ENCODE measurements around the gene SLC35G1.

Gene SLC35G1

DNA sequence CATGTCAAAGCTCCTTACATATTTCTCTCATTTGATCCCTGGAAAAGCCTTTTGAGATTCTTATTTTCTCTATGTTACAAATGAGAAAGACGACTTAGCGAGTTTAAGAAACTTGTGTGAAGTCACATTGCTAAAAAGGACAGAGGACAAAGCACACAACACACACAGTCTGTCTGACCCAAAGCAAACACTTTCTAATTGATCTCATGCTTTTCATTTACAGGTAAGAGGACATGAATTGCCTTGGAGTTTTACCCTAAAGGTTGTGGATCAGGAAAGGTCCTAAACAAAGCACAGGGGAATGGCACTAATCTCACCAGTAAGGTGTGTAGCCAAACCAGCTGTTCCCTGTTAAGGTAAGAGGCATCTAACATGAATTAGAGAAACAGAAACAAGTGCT, 18.7 kb downstream of the SLC35G1 start:
- H3K27me3 Mint-ChIP-seq = no peaks in the 10 kb centered on the region
- H3K4me3 Mint-ChIP-seq = no peak overlapping the region
- no peak overlapping the region for H3K27ac Mint-ChIP-seq
- peaks cover 24% of the 10 kb centered on the region for H3K36me3 Mint-ChIP-seq (ENCODE audit: low read depth)
- no peaks in the 10 kb centered on the region for H3K9me3 Mint-ChIP-seq
- no peaks in the 10 kb centered on the region for H3K4me1 Mint-ChIP-seq (ENCODE audit: low read depth)

DNA sequence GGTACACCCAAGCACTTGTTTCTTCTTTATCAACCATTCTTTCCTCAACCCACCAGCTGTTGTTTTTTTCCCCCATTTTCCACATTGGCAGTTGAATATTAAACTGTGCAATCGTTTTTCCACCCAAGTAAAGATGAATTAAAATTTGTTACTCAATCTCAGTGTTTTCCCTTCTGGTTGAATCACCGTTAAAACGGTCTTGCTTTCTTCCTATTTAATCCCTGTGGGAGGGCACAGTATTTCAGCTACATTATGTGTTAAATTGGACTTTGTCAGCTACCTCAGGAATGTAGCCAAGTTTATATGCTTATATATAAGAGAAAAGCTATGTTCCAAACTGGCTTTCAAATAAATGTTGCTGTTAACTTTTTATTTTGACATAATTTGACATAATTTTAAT, 19.9 kb downstream of the SLC35G1 start:
- Mint-ChIP-seq H3K27ac (no peak overlapping the region), H3K27me3 (no peaks in the 10 kb centered on the region), H3K36me3 (ENCODE audit: low read depth) (peaks cover 12% of the 10 kb centered on the region), H3K9me3 (no peaks in the 10 kb centered on the region), H3K4me1 (ENCODE audit: low read depth) (no peaks in the 10 kb centered on the region), H3K4me3 (no peak overlapping the region)

DNA sequence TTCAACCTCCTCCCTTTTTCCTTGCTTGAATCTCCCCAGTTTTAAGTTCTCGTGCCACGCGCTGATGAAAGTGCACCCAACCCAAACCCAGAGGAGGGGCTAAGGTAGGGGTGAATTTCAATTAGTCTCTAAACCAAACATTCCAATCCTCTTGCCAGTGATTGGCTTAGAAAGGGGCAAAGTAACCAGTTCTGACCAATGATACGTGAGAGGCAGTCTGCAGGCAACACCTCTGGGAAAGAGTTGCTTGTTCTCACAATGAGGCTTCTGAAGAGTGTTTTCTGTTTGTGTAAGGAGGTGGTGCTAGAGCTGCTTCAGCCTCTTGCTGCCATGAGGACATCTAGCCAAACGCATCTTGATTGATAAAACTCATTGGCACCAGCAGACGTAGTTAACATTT, 21.8 kb downstream of the SLC35G1 start:
- no peaks in the 10 kb centered on the region for H3K4me1 Mint-ChIP-seq (ENCODE audit: low read depth)
- H3K36me3 Mint-ChIP-seq (ENCODE audit: low read depth) = peaks cover 6% of the 10 kb centered on the region
- H3K27ac Mint-ChIP-seq = no peak overlapping the region
- no peaks in the 10 kb centered on the region for H3K9me3 Mint-ChIP-seq
- no peak overlapping the region for H3K4me3 Mint-ChIP-seq
- no peaks in the 10 kb centered on the region for H3K27me3 Mint-ChIP-seq

DNA sequence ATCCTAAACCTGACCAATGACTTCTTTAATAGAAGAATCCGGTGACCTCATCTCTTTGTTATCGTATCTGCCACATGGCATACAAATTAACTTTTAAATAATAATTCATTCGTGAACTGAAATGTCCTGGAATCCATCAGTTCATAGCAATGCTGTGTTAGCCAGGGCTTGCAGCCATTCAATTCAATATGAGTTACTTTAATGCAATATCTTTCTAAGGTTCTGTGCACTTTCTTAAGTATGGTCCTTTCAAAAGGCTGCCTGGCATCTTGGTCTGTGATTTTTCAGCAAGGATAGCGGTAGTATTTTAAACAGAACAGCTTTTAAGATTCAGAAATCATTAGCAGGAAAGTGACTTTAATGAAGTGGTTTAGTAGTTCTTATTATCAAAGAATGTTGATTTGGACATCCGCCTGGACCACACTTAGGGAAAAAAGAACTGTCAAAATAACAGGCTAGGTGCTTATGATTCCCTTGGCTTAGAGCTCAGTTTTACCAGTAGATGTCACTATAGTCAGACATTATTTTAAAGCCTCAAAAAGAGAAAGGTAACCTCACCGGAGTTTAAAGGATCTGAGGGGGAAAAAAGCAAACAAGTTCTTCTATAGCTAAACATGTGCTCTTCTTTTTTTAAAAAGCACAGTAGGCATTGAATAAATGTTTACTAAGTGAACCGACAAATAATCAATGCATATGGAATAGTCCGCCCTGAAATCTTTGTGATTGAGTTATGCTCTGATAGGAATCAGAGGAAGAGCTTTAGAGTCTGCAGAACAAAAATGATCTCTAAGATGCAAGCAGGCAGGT, 22.7 kb downstream of the SLC35G1 start:
- Mint-ChIP-seq H3K4me1 (ENCODE audit: low read depth) (no peaks in the 10 kb centered on the region), H3K27ac (no peak overlapping the region)

DNA sequence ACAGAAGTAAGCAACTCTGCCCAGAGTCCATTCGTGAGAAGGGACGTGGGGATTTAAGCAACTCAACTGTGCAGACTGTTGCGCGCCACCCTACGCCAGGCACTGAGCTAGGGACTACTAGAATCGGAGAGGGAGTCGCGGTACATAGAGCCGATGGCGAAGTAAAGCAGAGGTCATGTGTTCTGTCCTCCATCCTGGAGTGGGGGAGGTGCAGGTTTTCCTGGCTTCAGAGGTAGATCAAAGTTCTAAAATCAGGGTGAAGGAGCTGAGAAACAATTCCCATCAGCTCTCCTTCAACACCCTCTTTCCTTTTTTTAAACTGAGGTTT, 23.2 kb downstream of the SLC35G1 start:
- no peak overlapping the region for H3K27ac Mint-ChIP-seq
- no peak overlapping the region for H3K4me3 Mint-ChIP-seq
- no peaks in the 10 kb centered on the region for H3K9me3 Mint-ChIP-seq
- no peaks in the 10 kb centered on the region for H3K4me1 Mint-ChIP-seq (ENCODE audit: low read depth)
- no peaks in the 10 kb centered on the region for H3K27me3 Mint-ChIP-seq
- H3K36me3 Mint-ChIP-seq (ENCODE audit: low read depth) = peaks cover 6% of the 10 kb centered on the region

More for the DNA sequence above, 22.7 kb downstream of the SLC35G1 start:
- H3K9me3 Mint-ChIP-seq = no peaks in the 10 kb centered on the region
- H3K36me3 Mint-ChIP-seq (ENCODE audit: low read depth) = peaks cover 6% of the 10 kb centered on the region
- H3K27me3 Mint-ChIP-seq = no peaks in the 10 kb centered on the region
- H3K4me3 Mint-ChIP-seq = no peak overlapping the region

DNA sequence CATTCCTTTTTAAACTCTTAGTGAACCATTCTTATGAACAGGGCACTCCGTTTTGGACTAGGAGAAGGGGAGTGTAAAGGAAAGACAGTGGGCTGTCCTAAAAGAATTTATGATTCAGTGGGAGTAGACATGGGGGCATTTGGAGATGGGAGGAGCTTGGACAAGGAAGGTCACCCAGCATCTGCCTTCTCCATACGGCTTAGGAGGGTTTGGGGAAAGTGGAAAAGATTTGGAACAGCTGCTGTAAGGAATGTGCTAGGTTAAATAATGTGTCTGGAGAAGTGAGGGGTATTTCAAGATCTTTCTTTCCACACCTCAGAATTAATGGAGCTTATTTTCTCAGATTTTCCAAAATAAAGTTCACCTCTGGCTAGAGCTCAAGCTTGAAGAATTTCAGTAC, 24.0 kb downstream of the SLC35G1 start:
- Mint-ChIP-seq H3K36me3 (ENCODE audit: low read depth) (peaks cover 2% of the 10 kb centered on the region), H3K9me3 (no peaks in the 10 kb centered on the region), H3K27ac (no peak overlapping the region), H3K4me1 (ENCODE audit: low read depth) (no peaks in the 10 kb centered on the region), H3K27me3 (no peaks in the 10 kb centered on the region), H3K4me3 (no peak overlapping the region)

DNA sequence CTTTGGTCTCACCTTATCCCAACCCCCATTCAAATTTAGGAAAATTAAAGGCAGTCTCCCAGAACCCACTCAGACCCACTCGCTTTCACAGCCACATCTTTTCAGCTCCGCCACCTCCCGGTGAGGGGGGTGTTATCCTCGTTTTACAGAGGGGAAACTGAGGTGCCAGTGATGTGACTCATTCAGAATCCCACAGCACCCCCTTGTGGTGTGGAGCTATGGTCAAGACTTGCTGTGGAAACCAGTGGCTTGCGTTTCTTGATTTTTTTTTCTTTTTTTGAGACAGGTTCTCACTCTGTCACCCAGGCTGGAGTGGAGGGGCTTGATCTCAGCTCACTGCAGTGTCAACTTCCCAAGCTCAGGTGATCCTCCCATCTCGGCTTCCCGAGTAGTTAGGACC, 27.6 kb downstream of the SLC35G1 start:
- Mint-ChIP-seq H3K27me3 (no peaks in the 10 kb centered on the region), H3K4me1 (ENCODE audit: low read depth) (no peaks in the 10 kb centered on the region), H3K27ac (no peak overlapping the region), H3K9me3 (no peaks in the 10 kb centered on the region), H3K36me3 (ENCODE audit: low read depth) (peaks cover 8% of the 10 kb centered on the region), H3K4me3 (no peak overlapping the region)

DNA sequence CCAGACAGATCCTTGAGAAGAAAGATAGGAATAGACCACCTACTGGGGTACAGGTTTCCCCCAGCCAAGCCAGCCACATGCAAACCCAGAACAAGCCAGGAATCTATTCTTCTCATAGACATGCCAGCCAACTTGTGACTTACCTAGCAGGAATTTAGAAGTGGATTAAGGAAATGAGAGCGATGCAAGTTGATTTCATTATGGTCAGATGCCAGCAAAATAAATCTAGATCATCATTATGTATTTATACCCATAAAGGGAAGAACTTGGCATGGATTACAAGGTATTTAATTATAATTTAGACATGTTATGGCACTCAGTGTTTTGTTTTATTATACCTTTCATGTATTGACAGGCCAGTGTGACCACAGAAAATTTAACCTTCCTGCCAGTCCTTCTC, 32.8 kb downstream of the SLC35G1 start:
- Mint-ChIP-seq H3K4me1 (ENCODE audit: low read depth) (no peaks in the 10 kb centered on the region), H3K9me3 (peaks cover 14% of the 10 kb centered on the region), H3K27me3 (peaks cover 6% of the 10 kb centered on the region), H3K27ac (no peak overlapping the region), H3K4me3 (no peak overlapping the region), H3K36me3 (ENCODE audit: low read depth) (peaks cover 8% of the 10 kb centered on the region)

DNA sequence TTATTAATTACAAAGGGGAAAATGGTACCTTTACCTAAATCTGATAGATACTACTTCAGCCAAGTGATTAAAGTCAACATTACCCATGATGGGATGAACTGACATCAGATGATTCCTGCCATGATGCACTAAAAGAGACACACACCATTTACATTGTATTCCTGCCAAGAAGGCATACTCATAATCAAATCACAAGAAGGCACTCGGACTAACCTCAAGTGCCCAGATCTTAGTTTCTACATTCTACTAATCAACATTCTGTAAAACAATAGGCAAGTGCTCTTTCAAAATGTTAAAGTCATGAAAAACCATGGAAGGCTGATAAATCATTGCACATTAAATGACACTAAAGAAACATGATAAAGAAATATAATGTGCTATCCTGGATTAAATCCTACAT, 44.4 kb downstream of the SLC35G1 start:
- Mint-ChIP-seq H3K27ac (no peak overlapping the region), H3K27me3 (no peaks in the 10 kb centered on the region), H3K9me3 (no peaks in the 10 kb centered on the region), H3K36me3 (ENCODE audit: low read depth) (no peaks in the 10 kb centered on the region), H3K4me3 (no peak overlapping the region), H3K4me1 (ENCODE audit: low read depth) (no peaks in the 10 kb centered on the region)

DNA sequence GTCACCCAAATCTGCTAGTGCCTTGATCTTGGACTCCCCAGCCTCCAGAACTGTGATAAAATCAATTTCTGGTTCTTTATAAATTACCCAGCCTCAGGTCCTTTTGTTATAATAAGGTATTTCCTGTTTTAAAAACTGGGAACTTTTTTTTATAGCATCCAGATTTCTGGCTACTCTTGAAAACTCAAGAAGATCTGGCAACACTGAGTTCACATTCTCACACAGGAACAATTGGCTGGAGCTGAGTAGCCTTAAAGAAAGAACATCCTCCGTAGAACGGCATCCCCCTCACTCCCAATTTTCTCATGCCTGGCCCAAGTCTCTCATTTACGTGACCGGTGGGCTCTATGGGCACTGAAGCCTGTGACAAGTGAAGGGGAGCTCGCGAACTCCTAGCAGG, 47.1 kb downstream of the SLC35G1 start:
- Mint-ChIP-seq H3K4me3 (no peak overlapping the region), H3K27me3 (no peaks in the 10 kb centered on the region), H3K4me1 (ENCODE audit: low read depth) (no peaks in the 10 kb centered on the region)

DNA sequence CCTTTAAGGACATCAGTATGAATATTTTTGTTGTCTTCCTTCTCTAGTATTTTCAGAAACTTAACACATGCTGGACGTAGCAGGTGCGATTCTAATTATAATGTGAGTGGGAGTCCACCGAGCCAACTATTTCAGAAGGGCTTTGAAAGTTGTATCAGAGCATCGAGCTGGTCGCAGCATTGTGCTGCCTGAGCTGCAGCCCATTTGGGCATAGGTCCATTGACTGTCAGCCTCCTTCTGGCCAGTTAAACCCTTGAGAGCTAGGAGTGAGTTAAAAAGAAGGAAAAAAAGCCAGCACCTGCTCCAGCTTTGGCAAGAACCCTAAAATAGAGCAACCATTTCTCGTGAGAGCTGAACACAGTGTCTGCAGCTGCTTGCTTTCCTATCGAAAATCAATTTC, 47.8 kb downstream of the SLC35G1 start:
- no peaks in the 10 kb centered on the region for H3K9me3 Mint-ChIP-seq

More for the DNA sequence above, 47.1 kb downstream of the SLC35G1 start:
- Mint-ChIP-seq H3K36me3 (ENCODE audit: low read depth) (no peaks in the 10 kb centered on the region), H3K27ac (no peak overlapping the region), H3K9me3 (no peaks in the 10 kb centered on the region)

DNA sequence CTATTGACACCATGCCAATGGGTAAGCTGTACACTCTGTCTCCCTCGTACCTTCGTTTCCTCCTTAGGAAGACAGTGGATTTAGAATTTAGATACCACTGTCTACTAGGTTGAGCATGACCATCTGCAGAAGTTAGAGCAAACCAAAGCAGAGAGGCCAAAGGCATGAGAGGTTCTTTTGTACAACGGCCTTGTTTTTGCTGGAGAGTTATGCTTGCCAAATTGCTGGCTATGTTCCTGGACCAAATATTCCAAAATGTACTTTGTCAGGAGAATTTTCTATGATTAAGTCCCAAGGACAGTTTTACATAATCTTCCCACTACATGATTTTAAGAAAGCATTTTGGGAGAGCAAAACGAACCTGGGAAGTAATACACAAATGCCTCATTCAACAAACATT, 52.0 kb downstream of the SLC35G1 start:
- H3K36me3 Mint-ChIP-seq (ENCODE audit: low read depth) = no peaks in the 10 kb centered on the region
- no peak overlapping the region for H3K4me3 Mint-ChIP-seq
- H3K9me3 Mint-ChIP-seq = no peaks in the 10 kb centered on the region
- H3K27ac Mint-ChIP-seq = no peak overlapping the region
- H3K27me3 Mint-ChIP-seq = no peaks in the 10 kb centered on the region
- no peaks in the 10 kb centered on the region for H3K4me1 Mint-ChIP-seq (ENCODE audit: low read depth)

More for the DNA sequence above, 47.8 kb downstream of the SLC35G1 start:
- Mint-ChIP-seq H3K4me1 (ENCODE audit: low read depth) (no peaks in the 10 kb centered on the region), H3K4me3 (no peak overlapping the region), H3K27ac (no peak overlapping the region), H3K36me3 (ENCODE audit: low read depth) (no peaks in the 10 kb centered on the region), H3K27me3 (no peaks in the 10 kb centered on the region)

DNA sequence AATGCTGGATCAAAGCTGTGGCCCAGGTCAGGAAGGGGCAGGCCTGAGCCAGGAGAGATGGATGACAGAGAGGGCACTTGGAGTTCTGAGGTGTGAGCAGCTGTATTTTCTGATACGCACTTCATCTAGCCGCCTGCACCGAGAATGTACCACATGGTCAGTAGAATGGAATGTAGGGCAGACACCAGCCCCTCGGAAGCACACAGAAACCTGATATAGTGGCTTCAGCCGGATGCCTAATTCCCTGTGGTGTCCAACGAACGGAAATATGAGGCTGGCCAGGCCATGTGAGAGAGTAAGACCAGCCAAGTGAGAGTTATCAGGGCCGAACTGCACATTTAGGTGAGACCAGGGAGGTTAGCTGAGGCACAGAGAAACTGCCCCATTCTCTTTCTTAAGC, 53.3 kb downstream of the SLC35G1 start:
- Mint-ChIP-seq H3K4me3 (no peak overlapping the region), H3K4me1 (ENCODE audit: low read depth) (no peaks in the 10 kb centered on the region), H3K36me3 (ENCODE audit: low read depth) (no peaks in the 10 kb centered on the region), H3K27ac (no peak overlapping the region), H3K9me3 (no peaks in the 10 kb centered on the region), H3K27me3 (no peaks in the 10 kb centered on the region)

DNA sequence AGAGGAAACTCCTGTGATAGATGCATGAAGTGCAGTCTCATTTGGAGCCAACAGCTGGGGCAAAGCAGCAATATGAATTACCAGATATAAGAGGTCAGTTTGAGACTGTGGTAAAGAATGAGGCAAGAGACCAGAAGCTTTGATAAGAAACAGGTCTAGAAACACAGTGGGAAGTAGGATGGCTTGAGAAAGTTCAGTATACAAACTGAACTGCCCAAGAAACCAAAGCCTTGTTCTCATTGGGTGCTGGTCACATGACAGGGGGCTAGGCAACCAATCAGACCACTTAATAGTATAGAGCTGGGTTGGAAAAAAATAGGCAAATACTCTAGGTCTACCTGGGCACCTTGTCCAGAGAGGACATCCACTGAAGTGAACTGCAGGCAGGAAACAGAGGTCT, 53.7 kb downstream of the SLC35G1 start:
- H3K9me3 Mint-ChIP-seq = no peaks in the 10 kb centered on the region
- no peak overlapping the region for H3K4me3 Mint-ChIP-seq
- no peak overlapping the region for H3K27ac Mint-ChIP-seq
- H3K27me3 Mint-ChIP-seq = no peaks in the 10 kb centered on the region
- no peaks in the 10 kb centered on the region for H3K4me1 Mint-ChIP-seq (ENCODE audit: low read depth)
- H3K36me3 Mint-ChIP-seq (ENCODE audit: low read depth) = no peaks in the 10 kb centered on the region

DNA sequence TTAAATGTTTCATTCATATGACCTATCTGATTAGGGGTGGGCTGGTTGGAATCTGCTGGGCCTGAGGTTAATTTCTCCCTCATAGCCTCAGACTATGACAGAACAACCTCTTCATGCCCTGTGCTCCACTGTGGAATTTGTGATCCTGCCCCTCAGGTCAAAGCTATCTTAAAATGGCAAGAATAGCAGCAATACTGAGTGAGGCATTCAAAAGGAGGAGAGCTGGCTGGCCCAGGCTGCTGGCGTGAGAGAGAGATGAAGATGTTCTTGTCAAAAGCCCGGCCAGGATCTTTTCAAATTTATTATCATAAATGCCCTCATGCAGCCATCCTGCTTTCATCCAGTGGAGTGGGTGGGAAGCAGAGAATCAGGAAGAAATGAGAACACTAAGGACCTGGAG, 58.1 kb downstream of the SLC35G1 start:
- H3K9me3 Mint-ChIP-seq = no peaks in the 10 kb centered on the region
- no peaks in the 10 kb centered on the region for H3K27me3 Mint-ChIP-seq
- no peaks in the 10 kb centered on the region for H3K36me3 Mint-ChIP-seq (ENCODE audit: low read depth)
- H3K4me1 Mint-ChIP-seq (ENCODE audit: low read depth) = no peaks in the 10 kb centered on the region
- no peak overlapping the region for H3K4me3 Mint-ChIP-seq
- H3K27ac Mint-ChIP-seq = no peak overlapping the region

All from stimulated activated naive CD8-positive, alpha-beta T cell treated with anti-CD3 and anti-CD28 coated beads, Interleukin-15, Interleukin-2, amounts not matched to agents 100 ng/mL and 50 ng/mL, for 24 hours (primary cell).